Caco-2 (cell line): ENCODE measurements around the gene IZUMO4. TPM values are rescaled to one million over a fixed set of nuclear protein-coding genes. Genes with fewer than 3 reads are reported as not detected.

ENCODE experiments used
- BruUV-seq: library from RNA; stranded (reverse); fragments of 400-500 nt; replicated peaks from 2 replicates; lab custom pipeline; 2021; lab: Mats Ljungman, UMichigan
- CTCF ChIA-PET: fragments of 300-600 bp; sonication (Branson Sonifier 250); formaldehyde crosslinking; loops from one replicate; lab custom pipeline; 2022; ENCODE audit warnings: antibody characterized with exemption; lab: Charles Lee
- POLR2A ChIA-PET: fragments of 300-600 bp; sonication (Branson Sonifier 250); formaldehyde crosslinking; loops from one replicate; lab custom pipeline; 2022; ENCODE audit warnings: antibody characterized with exemption; lab: Charles Lee
- DNase-seq, 2 experiments: peaks; one replicate each; pipeline versions ENCODE4 v3.0.0 to v3.0.0-alpha.2; 2020 to 2022
- H3K27me3 ChIP-seq: replicated peaks from 2 replicates; pipeline ENCODE4 v1.6.0; 2011; ENCODE audit warnings: low read length; ENCODE audit not compliant: control insufficient read depth, insufficient read depth
- H3K36me3 ChIP-seq: 2 replicates; pipeline ENCODE4 v1.5.1; 2011; ENCODE audit warnings: low read length; ENCODE audit not compliant: control insufficient read depth, insufficient read depth
- H3K4me1 ChIP-seq: fragments of 250-450 bp; sonication (Bioruptor Pico); 2 replicates; pipeline ENCODE4 v1.5.1; 2020; ENCODE audit warnings: mild to moderate bottlenecking
- H3K4me3 ChIP-seq: 2 replicates; pipeline ENCODE4 v1.5.1; 2011; ENCODE audit warnings: low read depth, mild to moderate bottlenecking, control low read depth, low read length
- H3K9me3 ChIP-seq: fragments of 250-450 bp; sonication (Bioruptor Pico); 2 replicates; pipeline ENCODE4 v1.5.1; 2020; ENCODE audit warnings: mild to moderate bottlenecking, moderate library complexity
- H3K27ac Mint-ChIP-seq: one replicate; pipeline ENCODE4 v1.8.0; 2022; ENCODE audit warnings: mixed read lengths; ENCODE audit not compliant: unreplicated experiment
- H3K27me3 Mint-ChIP-seq: one replicate; pipeline ENCODE4 v1.8.0; 2022; ENCODE audit warnings: mixed read lengths; ENCODE audit not compliant: insufficient read depth, unreplicated experiment
- H3K36me3 Mint-ChIP-seq: one replicate; pipeline ENCODE4 v1.8.0; 2022; ENCODE audit warnings: mild to moderate bottlenecking, mixed read lengths; ENCODE audit not compliant: insufficient read depth, unreplicated experiment
- H3K4me1 Mint-ChIP-seq: one replicate; pipeline ENCODE4 v1.8.0; 2022; ENCODE audit warnings: low read depth, mixed read lengths; ENCODE audit not compliant: unreplicated experiment
- H3K4me3 Mint-ChIP-seq: one replicate; pipeline ENCODE4 v1.8.0; 2022; ENCODE audit warnings: mild to moderate bottlenecking, moderate library complexity, mixed read lengths; ENCODE audit not compliant: unreplicated experiment
- H3K9me3 Mint-ChIP-seq: one replicate; pipeline ENCODE4 v1.8.0; 2022; ENCODE audit warnings: mixed read lengths; ENCODE audit not compliant: unreplicated experiment
- CTCF ChIP-seq, 2 experiments: fragments of 200-600 bp in 1 of 2; IDR thresholded peaks; 1 replicate in 1 of 2; 2 replicates in 1 of 2; pipeline versions ENCODE4 v1.5.1 to v1.8.0; 2011 to 2022; ENCODE audit warnings: antibody characterized with exemption in 1 of 2, control low read depth in 1 of 2, inconsistent platforms in 1 of 2, low read depth in 1 of 2, low read length in 1 of 2, mild to moderate bottlenecking in 1 of 2, moderate library complexity in 1 of 2; ENCODE audit not compliant: insufficient read depth in 1 of 2, severe bottlenecking in 1 of 2, unreplicated experiment in 1 of 2
- intact Hi-C: fragments of 100-400 bp; cut with micrococcal nuclease; formaldehyde crosslinking; loops from one replicate; pipeline ENCODE4 v1.10.0; 2022; ENCODE audit not compliant: unreplicated experiment
- total RNA-seq: library from RNA; stranded (reverse); gene quantifications from 2 replicates; pipeline ENCODE4 v1.2.3, GENCODE V29; 2022

IZUMO4 gene
- total RNA-seq, 1 experiment from 2014 or later = 1.1 TPM

- no peak overlapping the region for H3K4me3 Mint-ChIP-seq
- no TSS peak for BruUV-seq
- ChIA-PET CTCF (no interaction called here), POLR2A (no interaction called here)
- H3K4me1 ChIP-seq = no peaks in the 10 kb centered on the region
- H3K9me3 ChIP-seq = no peaks in the 10 kb centered on the region
- no peaks in the 10 kb centered on the region for H3K27me3 ChIP-seq
- no peak for TF ChIP-seq CTCF (IDR thresholded peaks at IDR 0.05; ENCODE audit: insufficient read depth in 1 of 2, low read depth in 1 of 2, low read length in 1 of 2, severe bottlenecking in 1 of 2, unreplicated experiment in 1 of 2)
- intact Hi-C loops = no loop called here
- no peak overlapping the region for H3K27ac Mint-ChIP-seq
- H3K9me3 Mint-ChIP-seq = no peaks in the 10 kb centered on the region
- peaks cover 92% of the 10 kb centered on the region for H3K36me3 Mint-ChIP-seq
- H3K4me1 Mint-ChIP-seq = no peaks in the 10 kb centered on the region
- no peak for DNase-seq
- H3K4me3 ChIP-seq = no peak overlapping the region
- no peaks in the 10 kb centered on the region for H3K27me3 Mint-ChIP-seq
- H3K36me3 ChIP-seq = peaks cover 2% of the 10 kb centered on the region
Observed at GRCh38 chr19:2121416-2122051, 24.8 kb downstream of the IZUMO4 start.

GRCh38 chr19:2122251-2122650 is 25.5 kb downstream of the IZUMO4 start:
- CTCF ChIA-PET = no interaction called here
- BruUV-seq = no TSS peak
- H3K36me3 ChIP-seq = peaks cover 1% of the 10 kb centered on the region
- no peak overlapping the region for H3K4me3 ChIP-seq
- no peaks in the 10 kb centered on the region for H3K27me3 ChIP-seq
- POLR2A ChIA-PET = no interaction called here
- no peaks in the 10 kb centered on the region for H3K9me3 Mint-ChIP-seq
- TF ChIP-seq CTCF (IDR thresholded peaks at IDR 0.05; ENCODE audit: insufficient read depth in 1 of 2, low read depth in 1 of 2, low read length in 1 of 2, severe bottlenecking in 1 of 2, unreplicated experiment in 1 of 2) = no peak
- H3K27ac Mint-ChIP-seq = no peak overlapping the region
- no peak for DNase-seq
- no peaks in the 10 kb centered on the region for H3K9me3 ChIP-seq
- H3K4me1 ChIP-seq = no peaks in the 10 kb centered on the region
- intact Hi-C loops = no loop called here
- no peaks in the 10 kb centered on the region for H3K27me3 Mint-ChIP-seq
- no peaks in the 10 kb centered on the region for H3K4me1 Mint-ChIP-seq
- H3K4me3 Mint-ChIP-seq = no peak overlapping the region
- peaks cover 92% of the 10 kb centered on the region for H3K36me3 Mint-ChIP-seq

GRCh38 chr19:2122982-2123381 is 26.3 kb downstream of the IZUMO4 start:
- H3K27me3 ChIP-seq = no peaks in the 10 kb centered on the region
- no peaks in the 10 kb centered on the region for H3K9me3 ChIP-seq
- no peak overlapping the region for H3K4me3 ChIP-seq
- Mint-ChIP-seq H3K9me3 (no peaks in the 10 kb centered on the region), H3K4me3 (no peak overlapping the region), H3K4me1 (no peaks in the 10 kb centered on the region), H3K27ac (no peak overlapping the region), H3K36me3 (peaks cover 92% of the 10 kb centered on the region), H3K27me3 (no peaks in the 10 kb centered on the region)
- ChIA-PET POLR2A (no interaction called here), CTCF (no interaction called here)
- BruUV-seq = no TSS peak
- peaks cover 1% of the 10 kb centered on the region for H3K36me3 ChIP-seq
- no peak for TF ChIP-seq CTCF (IDR thresholded peaks at IDR 0.05; ENCODE audit: insufficient read depth in 1 of 2, low read depth in 1 of 2, low read length in 1 of 2, severe bottlenecking in 1 of 2, unreplicated experiment in 1 of 2)
- H3K4me1 ChIP-seq = no peaks in the 10 kb centered on the region
- intact Hi-C loops = no loop called here
- DNase-seq = no peak
